HepG2 (cell line): ENCODE measurements around the gene C9. TPM values are rescaled to one million over a fixed set of nuclear protein-coding genes. Genes with fewer than 3 reads are reported as not detected.

ENCODE experiments used
- ATAC-seq: fragments of 200-7000 bp; cut with Tn5 transposase; 3 replicates; pipeline ENCODE4 v1.9.1; 2020; ENCODE audit warnings: mild to moderate bottlenecking, moderate library complexity
- BruUV-seq: library from RNA; stranded (reverse); fragments of 400-500 nt; replicated peaks from 2 replicates; lab custom pipeline; 2021; lab: Mats Ljungman, UMichigan
- CTCF ChIA-PET: fragments of 300-600 bp; formaldehyde crosslinking; extraction: SDS; loops from one replicate; lab custom pipeline; 2021; ENCODE audit warnings: low total read pairs, inconsistent platforms, low intra/inter-chr PET ratio; lab: Yijun Ruan, JAX
- POLR2A ChIA-PET: fragments of 350-600 bp; sonication (Branson Sonifier 250); formaldehyde crosslinking; loops from one replicate; lab custom pipeline; 2020; ENCODE audit warnings: antibody characterized with exemption, inconsistent platforms; lab: Yijun Ruan, JAX
- DNase-seq: peaks from one replicate; pipeline ENCODE4 v3.0.0-alpha.2; 2015; ENCODE audit warnings: low spot score
- FAIRE-seq: peaks from 3 replicates; lab custom pipeline; 2011; peaks lifted over from hg19 to GRCh38; lab: Jason Lieb, UNC
- H2AFZ ChIP-seq: one replicate; pipeline ENCODE4 v1.6.1; 2011; ENCODE audit warnings: low read length, inconsistent platforms
- H3K27ac ChIP-seq: fragments of 300-600 bp; 3 replicates; pipeline ENCODE4 v1.8.0; 2011; ENCODE audit warnings: mixed run types, mild to moderate bottlenecking, mixed read lengths, low read length, inconsistent platforms; ENCODE audit not compliant: insufficient read depth; ENCODE audit errors: extremely low read length
- H3K27me3 ChIP-seq, 2 experiments: fragments of 200-600 bp in 1 of 2; 2 replicates in 1 of 2; 3 replicates in 1 of 2; pipeline versions ENCODE4 v1.6.0 to v1.8.0; 2011; ENCODE audit warnings: low read length in 2 of 2, mild to moderate bottlenecking in 2 of 2, moderate library complexity in 2 of 2, inconsistent platforms in 1 of 2; ENCODE audit not compliant: insufficient read depth in 2 of 2, control insufficient read depth in 1 of 2
- H3K36me3 ChIP-seq, 2 experiments: fragments of 200-600 bp in 1 of 2; replicated peaks in 1 of 2; 2 replicates in 1 of 2; 3 replicates in 1 of 2; pipeline versions ENCODE4 v1.5.1 to v1.8.0; 2011; ENCODE audit warnings: low read length in 2 of 2, inconsistent platforms in 1 of 2; ENCODE audit not compliant: insufficient read depth in 2 of 2, control insufficient read depth in 1 of 2
- H3K4me1 ChIP-seq: 2 replicates; pipeline ENCODE4 v1.5.1; 2012; ENCODE audit warnings: low read length, inconsistent platforms; ENCODE audit not compliant: insufficient read depth
- H3K4me2 ChIP-seq: 2 replicates; pipeline ENCODE4 v1.6.0; 2011; ENCODE audit warnings: low read depth, low read length, inconsistent platforms
- H3K4me3 ChIP-seq, 3 experiments: fragments of 200-600 bp in 1 of 3; sonication (generic), shearing (Covaris generic) in 1 of 3; replicated peaks in 1 of 3; 2 replicates each; pipeline ENCODE4 v1.5.1; 2011 to 2016; ENCODE audit warnings: low read length in 3 of 3, inconsistent platforms in 2 of 3, low read depth in 2 of 3, mild to moderate bottlenecking in 2 of 3, control low read depth in 1 of 3, mixed read lengths in 1 of 3; ENCODE audit not compliant: insufficient read depth in 1 of 3
- H3K79me2 ChIP-seq: one replicate; pipeline ENCODE4 v1.6.1; 2011; ENCODE audit warnings: low read length, inconsistent platforms; ENCODE audit not compliant: insufficient read depth
- H3K9ac ChIP-seq: 2 replicates; pipeline ENCODE4 v1.6.0; 2011; ENCODE audit warnings: mild to moderate bottlenecking, low read depth, low read length, inconsistent platforms; ENCODE audit not compliant: insufficient read depth
- H3K9me3 ChIP-seq: 2 replicates; pipeline ENCODE4 v1.5.1; 2012; ENCODE audit warnings: mild to moderate bottlenecking, low read length
- H4K20me1 ChIP-seq: 2 replicates; pipeline ENCODE4 v1.6.0; 2011; ENCODE audit warnings: inconsistent platforms, mild to moderate bottlenecking, low read length, moderate library complexity; ENCODE audit not compliant: insufficient read depth
- AHDC1 ChIP-seq: sonication (generic); formaldehyde crosslinking; IDR thresholded peaks from 2 replicates; pipeline ENCODE4 v1.5.1; 2020; ENCODE audit warnings: mild to moderate bottlenecking, missing genetic modification reagents, borderline replicate concordance
- ETV6 ChIP-seq: sonication (generic); formaldehyde crosslinking; conservative IDR thresholded peaks from 2 replicates; pipeline ENCODE4 v1.4.0; 2020; ENCODE audit warnings: missing genetic modification reagents
- GRHL1 ChIP-seq: sonication (generic); formaldehyde crosslinking; conservative IDR thresholded peaks from 2 replicates; pipeline ENCODE4 v1.8.0; 2022; ENCODE audit warnings: missing genetic modification reagents
- MAFF ChIP-seq: IDR thresholded peaks from 2 replicates; pipeline ENCODE4 v1.6.1; 2011; ENCODE audit warnings: low read depth, low read length, improper control_type of control experiment
- MAFK ChIP-seq, 2 experiments: IDR thresholded peaks in 1 of 2; conservative IDR thresholded peaks in 1 of 2; 2 replicates each; pipeline ENCODE4 v1.6.1; 2011; ENCODE audit warnings: improper control_type of control experiment in 2 of 2, low read length in 2 of 2
- MZF1 ChIP-seq: sonication (generic); formaldehyde crosslinking; IDR thresholded peaks from 2 replicates; pipeline ENCODE4 v1.8.1; 2023; ENCODE audit warnings: mild to moderate bottlenecking, missing genetic modification reagents, borderline replicate concordance
- NCOA2 ChIP-seq: sonication (generic); formaldehyde crosslinking; IDR thresholded peaks from 2 replicates; pipeline ENCODE4 v1.8.0; 2022; ENCODE audit warnings: inconsistent platforms
- REXO4 ChIP-seq: sonication (generic); formaldehyde crosslinking; IDR thresholded peaks from 2 replicates; pipeline ENCODE4 v1.8.0; 2022; ENCODE audit warnings: missing genetic modification reagents, mild to moderate bottlenecking, borderline replicate concordance
- SAFB2 ChIP-seq: sonication (generic); formaldehyde crosslinking; IDR thresholded peaks from 2 replicates; pipeline ENCODE4 v1.5.1; 2020; ENCODE audit warnings: missing genetic modification reagents, low read depth, mild to moderate bottlenecking, borderline replicate concordance
- WGBS: methylation state at CpG from one replicate; pipeline ENCODE4 v1.1.6; 2017; ENCODE audit warnings: low lambda C conversion rate; 5-methylcytosine and 5-hydroxymethylcytosine counted together
- in situ Hi-C: cut with HindIII; loops from 2 replicates; pipeline ENCODE4 v1.10.0; 2017; ENCODE audit warnings: low pct_unique_long_range_greater_than_20kb; ENCODE audit not compliant: extremely low pct_ligation_motif_present
- intact Hi-C: fragments of 100-400 bp; cut with micrococcal nuclease; formaldehyde crosslinking; loops from one replicate; pipeline ENCODE4 v1.10.0; 2022; ENCODE audit not compliant: unreplicated experiment
- polyA plus RNA-seq, 8 experiments: library from polyadenylated mRNA; depleted of rRNA in 3 of 8; stranded (reverse) in 7 of 8; unstranded in 1 of 8; fragments of >200 nt; fragmentation: Illumina TruSeq in 4 of 8; extraction: Trizol in 4 of 8; gene quantifications; 2 replicates each; pipeline versions ENCODE4 v1.2.1 to v1.2.3, GENCODE V29; 2011 to 2016; ENCODE audit warnings: low read depth in 4 of 8, missing spikeins in 1 of 8, mixed read lengths in 1 of 8; ENCODE audit not compliant: insufficient read depth in 1 of 8
- total RNA-seq, 5 experiments: library from RNA; depleted of rRNA; stranded (reverse); fragments of >200 nt; fragmentation: Illumina TruSeq; extraction: Trizol; gene quantifications; 2 replicates each; pipeline ENCODE4 v1.2.3, GENCODE V29; 2016; ENCODE audit warnings: low read depth in 1 of 5

C9 gene
- total and polyA plus RNA-seq, 2 of the 13 experiments (the other 11 are each of a cell fraction or from before 2014, with no cell fraction given) = not detected

- ATAC-seq (no peak), DNase-seq (no peak), FAIRE-seq (no peak)
- H3K9me3 ChIP-seq = peaks cover 10% of the 10 kb centered on the region
- no peak overlapping the region for H3K4me3 ChIP-seq
- H4K20me1 ChIP-seq = no peaks in the 10 kb centered on the region
- H3K36me3 ChIP-seq = no peaks in the 10 kb centered on the region
- in situ Hi-C loops = no loop called here
- TF ChIP-seq MAFF (peak; percentile 64), MAFK (conservative IDR thresholded peaks at IDR 0.05 in 1 of 2, IDR thresholded peaks at IDR 0.05 in 1 of 2; ENCODE audit: low read length in 2 of 2) (peak; percentile 52 to 61), GRHL1 (CRISPR knock-in tag) (no peak)
- no TSS peak for BruUV-seq
- no peaks in the 10 kb centered on the region for H3K79me2 ChIP-seq
- CTCF ChIA-PET = no interaction called here
- POLR2A ChIA-PET = no interaction called here
- no peaks in the 10 kb centered on the region for H3K27me3 ChIP-seq
- intact Hi-C loops = no loop called here
- no peak overlapping the region for H2AFZ ChIP-seq
- 2% methylated on average over 2 of the region's 2 CpGs for WGBS
- no peak overlapping the region for H3K9ac ChIP-seq
- no peaks in the 10 kb centered on the region for H3K4me1 ChIP-seq
- no peak overlapping the region for H3K27ac ChIP-seq
- H3K4me2 ChIP-seq = no peak overlapping the region
Measured at GRCh38 chr5:39294736-39295135, 69.6 kb downstream of the C9 start.

GRCh38 chr5:39284552-39284951 is 79.7 kb downstream of the C9 start:
- H3K4me1 ChIP-seq = peaks cover 25% of the 10 kb centered on the region
- no peaks in the 10 kb centered on the region for H3K79me2 ChIP-seq
- intact Hi-C loops (loop anchor here (10.0 kb wide), 2 partner anchors 260 to 290 kb away; no protein-coding TSS in a partner anchor), in situ Hi-C loops (loop anchor here (5.0 to 10.0 kb wide), 2 partner anchors 67 to 130 kb away; partner anchors contain the start of gene FYB1)
- no TSS peak for BruUV-seq
- H2AFZ ChIP-seq = no peak overlapping the region
- H3K36me3 ChIP-seq = no peaks in the 10 kb centered on the region
- ChIA-PET CTCF (interaction anchor here (3.0 kb wide), 1 partner anchor 66 kb away, joined by 20 read pairs; the partner anchor contains the start of gene FYB1), POLR2A (no interaction called here)
- WGBS = under 1% methylated on average over 5 of the region's 5 CpGs
- no peak overlapping the region for H3K9ac ChIP-seq
- no peaks in the 10 kb centered on the region for H3K27me3 ChIP-seq
- DNase-seq (peak; percentile 22), FAIRE-seq (no peak), ATAC-seq (peak; percentile 88)
- no peaks in the 10 kb centered on the region for H3K9me3 ChIP-seq
- no peak overlapping the region for H3K27ac ChIP-seq
- H4K20me1 ChIP-seq = no peaks in the 10 kb centered on the region
- peak overlapping the region; percentile 24; the same call in 1 of the 2 replicates for H3K4me2 ChIP-seq
- H3K4me3 ChIP-seq = no peak overlapping the region
- TF ChIP-seq MZF1 (CRISPR knock-in tag) (no peak), REXO4 (no peak), SAFB2 (CRISPR knock-in tag) (no peak), AHDC1 (CRISPR knock-in tag) (peak; percentile 38; the same call in 1 of the 2 replicates), ETV6 (no peak), NCOA2 (peak; percentile 56; the same call in 1 of the 2 replicates)
